B cell (primary cell): ENCODE measurements around the gene NR5A1. TPM values are rescaled to one million over a fixed set of nuclear protein-coding genes. Genes with fewer than 3 reads are reported as not detected.

ENCODE experiments used
- ATAC-seq: fragments of 200-7000 bp; cut with Tn5 transposase; one replicate; pipeline ENCODE4 v1.10.0; 2021; ENCODE audit warnings: low read depth, mild to moderate bottlenecking, moderate number of reproducible peaks, moderate library complexity
- CTCF ChIA-PET: fragments of 350-600 bp; sonication (Branson Sonifier 250); formaldehyde crosslinking; loops from one replicate; lab custom pipeline; 2021; ENCODE audit warnings: antibody characterized with exemption, inconsistent platforms; lab: Charles Lee
- POLR2A ChIA-PET: fragments of 350-600 bp; sonication (Branson Sonifier 250); formaldehyde crosslinking; loops from one replicate; lab custom pipeline; 2021; ENCODE audit warnings: antibody characterized with exemption; lab: Charles Lee
- DNase-seq: peaks from one replicate; pipeline ENCODE4 v3.0.0; 2013
- H2AFZ ChIP-seq: 2 replicates; pipeline ENCODE4 v1.6.1; 2012; ENCODE audit warnings: mild to moderate bottlenecking, low read depth, low read length; ENCODE audit not compliant: insufficient read depth, poor library complexity, severe bottlenecking
- H3K27ac ChIP-seq, 2 donors: 1 replicate in 1 of 2; 2 replicates in 1 of 2; pipeline ENCODE4 v1.5.1; 2012 to 2013; ENCODE audit warnings: low read length in 2 of 2, mild to moderate bottlenecking in 2 of 2, moderate library complexity in 1 of 2
- H3K27me3 ChIP-seq, 4 experiments: fragments of 200-600 bp in 1 of 4; sonication (generic) in 1 of 4; replicated peaks in 1 of 4; 1 replicate in 2 of 4; 2 replicates in 2 of 4; pipeline versions ENCODE4 v1.6.1 to v1.7.0; 2013 to 2016; ENCODE audit warnings: low read length in 3 of 4, mild to moderate bottlenecking in 2 of 4, mixed read lengths in 1 of 4, moderate library complexity in 1 of 4; ENCODE audit not compliant: insufficient read depth in 4 of 4, control insufficient read depth in 3 of 4; ENCODE audit errors: control extremely low read depth in 1 of 4
- H3K36me3 ChIP-seq, 2 experiments: replicated peaks in 1 of 2; 1 replicate in 1 of 2; 2 replicates in 1 of 2; pipeline versions ENCODE4 v1.6.1 to v1.7.1; 2013; ENCODE audit warnings: low read length in 1 of 2; ENCODE audit not compliant: insufficient read depth in 2 of 2, control insufficient read depth in 1 of 2; ENCODE audit errors: control extremely low read depth in 1 of 2, extremely low read depth in 1 of 2
- H3K4me1 ChIP-seq, 2 donors: fragments of 200-600 bp in 1 of 2; sonication (generic) in 1 of 2; 1 replicate in 1 of 2; 2 replicates in 1 of 2; pipeline versions ENCODE4 v1.5.1 to v1.6.1; 2013 to 2017; ENCODE audit warnings: low read length in 2 of 2; ENCODE audit not compliant: control insufficient read depth in 2 of 2, insufficient read depth in 2 of 2
- H3K4me2 ChIP-seq: replicated peaks from 2 replicates; pipeline ENCODE3; 2012; ENCODE audit warnings: mild to moderate bottlenecking, low read depth, low read length; ENCODE audit not compliant: poor library complexity, severe bottlenecking
- H3K4me3 ChIP-seq, 5 experiments: fragments of 200-600 bp in 1 of 5; sonication (generic) in 1 of 5; 1 replicate in 3 of 5; 2 replicates in 2 of 5; pipeline versions ENCODE4 v1.5.1 to v1.7.0; 2011 to 2016; ENCODE audit warnings: low read length in 4 of 5, mild to moderate bottlenecking in 4 of 5, low read depth in 2 of 5, control low read depth in 1 of 5, moderate library complexity in 1 of 5; ENCODE audit not compliant: insufficient read depth in 1 of 5; ENCODE audit errors: control extremely low read depth in 1 of 5, extremely low read depth in 1 of 5
- H3K79me2 ChIP-seq: fragments of 200-600 bp; sonication (generic); one replicate; pipeline ENCODE4 v1.6.0; 2016; ENCODE audit warnings: low read length; ENCODE audit not compliant: control insufficient read depth, insufficient read depth
- H3K9ac ChIP-seq: fragments of 200-600 bp; sonication (generic); 2 replicates; pipeline ENCODE4 v1.6.1; 2017; ENCODE audit warnings: mild to moderate bottlenecking, low read length, moderate library complexity
- H3K9me3 ChIP-seq, 3 donors: one replicate each; pipeline versions ENCODE4 v1.6.1 to v1.7.1; 2013; ENCODE audit warnings: low read length in 2 of 3; ENCODE audit not compliant: control insufficient read depth in 2 of 3, insufficient read depth in 1 of 3; ENCODE audit errors: control extremely low read depth in 1 of 3
- H4K20me1 ChIP-seq: 2 replicates; pipeline ENCODE4 v1.6.0; 2012; ENCODE audit warnings: mild to moderate bottlenecking, low read length; ENCODE audit not compliant: insufficient read depth, control insufficient read depth, poor library complexity, severe bottlenecking
- H3K27ac Mint-ChIP-seq: one replicate; pipeline ENCODE4 v1.8.0; 2021; ENCODE audit warnings: mixed read lengths
- H3K27me3 Mint-ChIP-seq: one replicate; pipeline ENCODE4 v1.8.0; 2021; ENCODE audit warnings: mixed read lengths
- H3K4me1 Mint-ChIP-seq: one replicate; pipeline ENCODE4 v1.8.0; 2021; ENCODE audit warnings: mixed read lengths
- H3K4me3 Mint-ChIP-seq: one replicate; pipeline ENCODE4 v1.8.0; 2021; ENCODE audit warnings: mixed read lengths
- H3K9me3 Mint-ChIP-seq: one replicate; pipeline ENCODE4 v1.8.0; 2022; ENCODE audit warnings: mixed read lengths; ENCODE audit not compliant: insufficient read depth
- CTCF ChIP-seq: fragments of 200-600 bp; IDR thresholded peaks from one replicate; pipeline ENCODE4 v1.8.0; 2022; ENCODE audit warnings: antibody characterized with exemption, mild to moderate bottlenecking
- EZH2 ChIP-seq: IDR thresholded peaks from 2 replicates; pipeline ENCODE4 v1.6.1; 2012; ENCODE audit warnings: borderline replicate concordance, low read depth, mild to moderate bottlenecking, moderate library complexity, low read length; ENCODE audit not compliant: insufficient read depth, poor library complexity, severe bottlenecking
- WGBS: methylation state at CpG from one replicate; pipeline ENCODE4 v1.1.5; 2013; ENCODE audit warnings: missing lambda C conversion rate; ENCODE audit not compliant: insufficient coverage; 5-methylcytosine and 5-hydroxymethylcytosine counted together
- intact Hi-C: fragments of 100-400 bp; cut with micrococcal nuclease; formaldehyde crosslinking; loops from one replicate; pipeline ENCODE4 v1.10.0; 2022
- polyA plus RNA-seq: library from polyadenylated mRNA; depleted of rRNA; stranded (reverse); fragments of >200 nt; gene quantifications from 2 replicates; pipeline ENCODE4 v1.2.3, GENCODE V29; 2012
- total RNA-seq, 2 donors: library from RNA; stranded (reverse); fragments of 120-200 nt in 1 of 2; gene quantifications; 1 replicate in 1 of 2; 2 replicates in 1 of 2; pipeline versions ENCODE4 v1.2.3 to v1.2.4, GENCODE V29; 2013 to 2022

NR5A1 gene
- total and polyA plus RNA-seq, 2 donors (not counting 1 experiment from before 2014, with no cell fraction given): not detected

GRCh38 chr9:124449381-124450151 lies 57.6 kb downstream of the NR5A1 start:
- H3K36me3 ChIP-seq: no peaks in the 10 kb centered on the region
- TF ChIP-seq CTCF: no peak
- no peak for TF ChIP-seq EZH2
- peaks cover 0 to 48% (median 16%) of the 10 kb centered on the region in 4 experiments for H3K27me3 ChIP-seq
- DNase-seq: no peak
- CTCF ChIA-PET: no interaction called here
- no peak overlapping the region for H3K4me3 ChIP-seq
- H3K4me1 ChIP-seq: peaks cover 7 to 9% of the 10 kb centered on the region in 2 donors
- WGBS: 94% methylated on average over 11 of the region's 13 CpGs
- no peaks in the 10 kb centered on the region for H3K79me2 ChIP-seq
- H3K27ac Mint-ChIP-seq: no peak overlapping the region
- H3K27ac ChIP-seq: no peak overlapping the region
- H3K9ac ChIP-seq: no peak overlapping the region
- no peak overlapping the region for H3K4me2 ChIP-seq
- peaks cover 2% of the 10 kb centered on the region for H3K4me1 Mint-ChIP-seq
- intact Hi-C loops: no loop called here
- no peak for ATAC-seq
- H3K27me3 Mint-ChIP-seq: peaks cover 41% of the 10 kb centered on the region
- no peaks in the 10 kb centered on the region for H3K9me3 Mint-ChIP-seq
- H3K4me3 Mint-ChIP-seq: no peak overlapping the region
- H3K9me3 ChIP-seq: peaks cover 0 to 7% (median 0%) of the 10 kb centered on the region in 3 donors
- POLR2A ChIA-PET: no interaction called here
- H4K20me1 ChIP-seq: no peaks in the 10 kb centered on the region
- H2AFZ ChIP-seq: no peak overlapping the region

GRCh38 chr9:124448019-124448418 lies 59.2 kb downstream of the NR5A1 start:
- CTCF ChIA-PET: interaction anchor here (0.8 to 1.2 kb wide), 2 partner anchors 9 to 31 kb away, joined by 3 read pairs; no protein-coding TSS in a partner anchor
- Histone ChIP-seq H3K9ac (no peak overlapping the region), H3K79me2 (no peaks in the 10 kb centered on the region), H3K9me3 (peaks cover 0 to 7% (median 0%) of the 10 kb centered on the region in 3 donors), H3K27me3 (peaks cover 0 to 41% (median 14%) of the 10 kb centered on the region in 4 experiments), H4K20me1 (no peaks in the 10 kb centered on the region), H3K27ac (no peak overlapping the region), H3K4me3 (no peak overlapping the region), H3K4me1 (peaks cover 7 to 9% of the 10 kb centered on the region in 2 donors), H3K36me3 (no peaks in the 10 kb centered on the region), H2AFZ (no peak overlapping the region), H3K4me2 (no peak overlapping the region)
- ATAC-seq: no peak
- H3K27me3 Mint-ChIP-seq: peaks cover 49% of the 10 kb centered on the region
- WGBS: 86% methylated on average over 7 of the region's 7 CpGs
- no peak for DNase-seq
- TF ChIP-seq CTCF: no peak
- TF ChIP-seq EZH2: no peak
- no peak overlapping the region for H3K27ac Mint-ChIP-seq
- no peaks in the 10 kb centered on the region for H3K9me3 Mint-ChIP-seq
- POLR2A ChIA-PET: no interaction called here
- intact Hi-C loops: no loop called here
- H3K4me3 Mint-ChIP-seq: no peak overlapping the region
- H3K4me1 Mint-ChIP-seq: peaks cover 2% of the 10 kb centered on the region
